Activated T-helper 1 cell treated with anti-CD3 and anti-CD28 coated beads, Interleukin-12 subunit alpha, Interleukin-12 subunit beta, Interleukin-2, Interleukin-4 antibody, amounts not matched to agents 30 ng/mL and 10 ng/mL and 1 ng/mL, durations not matched to agents 14 hours and 24 hours and 36 hours (primary cell): ENCODE measurements around the gene HDAC8. TPM values are rescaled to one million over a fixed set of nuclear protein-coding genes. Genes with fewer than 3 reads are reported as not detected.
A peak's percentile ranks its signal among the peaks of the same experiment; 100 is the strongest.

Experiments used
- DNase-seq: peaks from one replicate; pipeline ENCODE4 v3.0.0; 2021; ENCODE audit warnings: low spot score
- H3K27ac Mint-ChIP-seq: one replicate; pipeline ENCODE4 v1.8.0; 2021; ENCODE audit warnings: mild to moderate bottlenecking, mixed read lengths
- H3K27me3 Mint-ChIP-seq: one replicate; pipeline ENCODE4 v1.8.0; 2022; ENCODE audit warnings: mild to moderate bottlenecking, moderate library complexity, mixed read lengths; ENCODE audit not compliant: insufficient read depth
- H3K36me3 Mint-ChIP-seq: one replicate; pipeline ENCODE4 v1.8.0; 2021; ENCODE audit warnings: low read depth, mixed read lengths
- H3K4me1 Mint-ChIP-seq: one replicate; pipeline ENCODE4 v1.8.0; 2021; ENCODE audit warnings: low read depth, mixed read lengths
- H3K4me3 Mint-ChIP-seq: one replicate; pipeline ENCODE4 v1.8.0; 2021; ENCODE audit warnings: mild to moderate bottlenecking, moderate library complexity, mixed read lengths
- H3K9me3 Mint-ChIP-seq: one replicate; pipeline ENCODE4 v1.8.0; 2021; ENCODE audit warnings: mixed read lengths
- intact Hi-C: fragments of 100-400 bp; cut with micrococcal nuclease; formaldehyde crosslinking; loops from one replicate; pipeline ENCODE4 v1.15.1; 2024
- total RNA-seq: library from RNA; stranded (reverse); gene quantifications from 2 replicates; pipeline ENCODE4 v1.2.3, GENCODE V29; 2022

HDAC8 gene
- total RNA-seq, 1 donor from 2014 or later: 30.6 TPM

- Mint-ChIP-seq H3K27ac (no peak overlapping the region), H3K27me3 (no peaks in the 10 kb centered on the region), H3K4me3 (no peak overlapping the region), H3K36me3 (no peaks in the 10 kb centered on the region), H3K9me3 (no peaks in the 10 kb centered on the region), H3K4me1 (no peaks in the 10 kb centered on the region)
- intact Hi-C loops: no loop called here
- no peak for DNase-seq
These were observed 191.0 kb downstream of the HDAC8 start for GRCh38 chrX:72381439-72382201.

GRCh38 chrX:72376124-72376523 is 196.5 kb downstream of the HDAC8 start:
- H3K9me3 Mint-ChIP-seq: no peaks in the 10 kb centered on the region
- H3K27ac Mint-ChIP-seq: no peak overlapping the region
- H3K4me3 Mint-ChIP-seq: no peak overlapping the region
- H3K27me3 Mint-ChIP-seq: no peaks in the 10 kb centered on the region
- intact Hi-C loops: no loop called here
- no peaks in the 10 kb centered on the region for H3K4me1 Mint-ChIP-seq
- DNase-seq: no peak
- no peaks in the 10 kb centered on the region for H3K36me3 Mint-ChIP-seq

GRCh38 chrX:72373136-72373535 is 199.5 kb downstream of the HDAC8 start:
- Mint-ChIP-seq H3K27ac (no peak overlapping the region), H3K4me1 (no peaks in the 10 kb centered on the region), H3K4me3 (no peak overlapping the region), H3K27me3 (no peaks in the 10 kb centered on the region), H3K36me3 (no peaks in the 10 kb centered on the region), H3K9me3 (no peaks in the 10 kb centered on the region)
- no peak for DNase-seq
- intact Hi-C loops: no loop called here

GRCh38 chrX:72372735-72373134 is 199.9 kb downstream of the HDAC8 start:
- Mint-ChIP-seq H3K27me3 (no peaks in the 10 kb centered on the region), H3K27ac (no peak overlapping the region), H3K9me3 (no peaks in the 10 kb centered on the region), H3K4me3 (no peak overlapping the region), H3K4me1 (no peaks in the 10 kb centered on the region), H3K36me3 (no peaks in the 10 kb centered on the region)
- DNase-seq: no peak
- intact Hi-C loops: no loop called here

GRCh38 chrX:72371405-72371804 is 201.2 kb downstream of the HDAC8 start:
- H3K36me3 Mint-ChIP-seq: no peaks in the 10 kb centered on the region
- H3K4me1 Mint-ChIP-seq: no peaks in the 10 kb centered on the region
- H3K27ac Mint-ChIP-seq: no peak overlapping the region
- H3K27me3 Mint-ChIP-seq: no peaks in the 10 kb centered on the region
- no peak for DNase-seq
- H3K9me3 Mint-ChIP-seq: no peaks in the 10 kb centered on the region
- intact Hi-C loops: no loop called here
- H3K4me3 Mint-ChIP-seq: no peak overlapping the region

GRCh38 chrX:72368796-72369195 is 203.8 kb downstream of the HDAC8 start:
- Mint-ChIP-seq H3K4me3 (no peak overlapping the region), H3K36me3 (no peaks in the 10 kb centered on the region), H3K9me3 (no peaks in the 10 kb centered on the region), H3K27me3 (no peaks in the 10 kb centered on the region), H3K27ac (no peak overlapping the region), H3K4me1 (no peaks in the 10 kb centered on the region)
- intact Hi-C loops: no loop called here
- no peak for DNase-seq

GRCh38 chrX:72367516-72367915 is 205.1 kb downstream of the HDAC8 start:
- H3K4me1 Mint-ChIP-seq: no peaks in the 10 kb centered on the region
- no peak for DNase-seq
- H3K27me3 Mint-ChIP-seq: no peaks in the 10 kb centered on the region
- H3K9me3 Mint-ChIP-seq: no peaks in the 10 kb centered on the region
- H3K27ac Mint-ChIP-seq: no peak overlapping the region
- no peak overlapping the region for H3K4me3 Mint-ChIP-seq
- no peaks in the 10 kb centered on the region for H3K36me3 Mint-ChIP-seq
- intact Hi-C loops: no loop called here

- H3K4me1 Mint-ChIP-seq: no peaks in the 10 kb centered on the region
- DNase-seq: no peak
- H3K9me3 Mint-ChIP-seq: no peaks in the 10 kb centered on the region
These were observed 205.8 kb downstream of the HDAC8 start for GRCh38 chrX:72366701-72367454.

GRCh38 chrX:72366178-72366577 is 206.5 kb downstream of the HDAC8 start:
- H3K27ac Mint-ChIP-seq: no peak overlapping the region
- peaks cover 2% of the 10 kb centered on the region for H3K36me3 Mint-ChIP-seq
- no peaks in the 10 kb centered on the region for H3K4me1 Mint-ChIP-seq

More at GRCh38 chrX:72366701-72367454, 205.8 kb downstream of the HDAC8 start:
- Mint-ChIP-seq H3K36me3 (peaks cover 2% of the 10 kb centered on the region), H3K27ac (no peak overlapping the region), H3K27me3 (no peaks in the 10 kb centered on the region), H3K4me3 (no peak overlapping the region)
- intact Hi-C loops: no loop called here

GRCh38 chrX:72365126-72365525 is 207.5 kb downstream of the HDAC8 start:
- DNase-seq: no peak
- H3K9me3 Mint-ChIP-seq: no peaks in the 10 kb centered on the region
- no peak overlapping the region for H3K4me3 Mint-ChIP-seq
- no peaks in the 10 kb centered on the region for H3K27me3 Mint-ChIP-seq
- H3K36me3 Mint-ChIP-seq: peaks cover 2% of the 10 kb centered on the region
- H3K27ac Mint-ChIP-seq: peak overlapping the region; percentile 1
- intact Hi-C loops: no loop called here
- H3K4me1 Mint-ChIP-seq: no peaks in the 10 kb centered on the region

More at GRCh38 chrX:72366178-72366577, 206.5 kb downstream of the HDAC8 start:
- no peak for DNase-seq
- H3K4me3 Mint-ChIP-seq: no peak overlapping the region
- H3K9me3 Mint-ChIP-seq: no peaks in the 10 kb centered on the region
- intact Hi-C loops: no loop called here
- H3K27me3 Mint-ChIP-seq: no peaks in the 10 kb centered on the region

- Mint-ChIP-seq H3K27me3 (no peaks in the 10 kb centered on the region), H3K4me1 (no peaks in the 10 kb centered on the region), H3K27ac (no peak overlapping the region), H3K36me3 (peaks cover 2% of the 10 kb centered on the region), H3K9me3 (no peaks in the 10 kb centered on the region), H3K4me3 (no peak overlapping the region)
- DNase-seq: no peak
- intact Hi-C loops: no loop called here
These were observed 212.3 kb downstream of the HDAC8 start for GRCh38 chrX:72360326-72360725.

GRCh38 chrX:72358313-72358712 is 214.3 kb downstream of the HDAC8 start:
- no peaks in the 10 kb centered on the region for H3K27me3 Mint-ChIP-seq
- intact Hi-C loops: no loop called here
- no peak overlapping the region for H3K27ac Mint-ChIP-seq
- no peak overlapping the region for H3K4me3 Mint-ChIP-seq
- peaks cover 2% of the 10 kb centered on the region for H3K36me3 Mint-ChIP-seq
- no peaks in the 10 kb centered on the region for H3K9me3 Mint-ChIP-seq
- no peaks in the 10 kb centered on the region for H3K4me1 Mint-ChIP-seq
- no peak for DNase-seq

GRCh38 chrX:72352786-72353185 is 219.9 kb downstream of the HDAC8 start:
- H3K27me3 Mint-ChIP-seq: no peaks in the 10 kb centered on the region

More at GRCh38 chrX:72352786-72353185, 219.9 kb downstream of the HDAC8 start:
- no peak overlapping the region for H3K27ac Mint-ChIP-seq
- intact Hi-C loops: no loop called here
- H3K9me3 Mint-ChIP-seq: no peaks in the 10 kb centered on the region
- H3K36me3 Mint-ChIP-seq: peaks cover 8% of the 10 kb centered on the region
- no peak overlapping the region for H3K4me3 Mint-ChIP-seq
- DNase-seq: no peak
- H3K4me1 Mint-ChIP-seq: peaks cover 25% of the 10 kb centered on the region
